Uterus (tissue), 4 donors: ENCODE measurements around the gene DCC. TPM values are rescaled to one million over a fixed set of nuclear protein-coding genes. Genes with fewer than 3 reads are reported as not detected.

Source experiments
- DNase-seq, 2 donors: peaks; one replicate each; pipeline ENCODE4 v3.0.0-alpha.2; 2019 to 2020
- H3K27ac ChIP-seq, 2 donors: fragments of 200-600 bp; sonication (generic); 1 replicate in 1 of 2; 2 replicates in 1 of 2; pipeline ENCODE4 v1.5.1; 2016 to 2018
- H3K27me3 ChIP-seq, 2 donors: fragments of 200-600 bp; sonication (generic); one replicate each; pipeline ENCODE4 v1.5.1; 2018 to 2019; ENCODE audit warnings: control low read depth in 1 of 2
- H3K36me3 ChIP-seq, 2 donors: fragments of 200-600 bp; sonication (generic); one replicate each; pipeline ENCODE4 v1.5.1; 2019; ENCODE audit warnings: control low read depth in 1 of 2
- H3K4me1 ChIP-seq, 2 donors: fragments of 200-600 bp; sonication (generic); one replicate each; pipeline ENCODE4 v1.5.1; 2018 to 2019; ENCODE audit warnings: control low read depth in 1 of 2
- H3K4me3 ChIP-seq, 2 donors: fragments of 200-600 bp; sonication (generic); 1 replicate in 1 of 2; 2 replicates in 1 of 2; pipeline ENCODE4 v1.5.1; 2018 to 2019; ENCODE audit warnings: mild to moderate bottlenecking in 1 of 2
- H3K9me3 ChIP-seq, 2 donors: fragments of 200-600 bp; sonication (generic); one replicate each; pipeline ENCODE4 v1.5.1; 2019; ENCODE audit warnings: control low read depth in 1 of 2
- CTCF ChIP-seq, 4 experiments: fragments of 200-600 bp in 2 of 4; fragments of 450-650 bp in 2 of 4; sonication (generic) in 2 of 4; IDR thresholded peaks; one replicate each; pipeline ENCODE4 v1.5.1; 2016 to 2019; ENCODE audit warnings: antibody characterized with exemption in 4 of 4, mild to moderate bottlenecking in 2 of 4, moderate library complexity in 1 of 4
- POLR2A ChIP-seq, 2 donors: fragments of 450-650 bp; IDR thresholded peaks; one replicate each; pipeline ENCODE4 v1.6.1; 2016; ENCODE audit warnings: antibody characterized with exemption in 2 of 2, mild to moderate bottlenecking in 1 of 2, moderate library complexity in 1 of 2
- intact Hi-C: fragments of 100-400 bp; cut with DNase I; formaldehyde crosslinking; loops from one replicate; pipeline ENCODE4 v1.15.1; 2023; ENCODE audit warnings: low total_unique reads
- total RNA-seq, 4 donors: library from RNA; depleted of rRNA in 3 of 4; stranded (reverse); fragments of >200 nt in 3 of 4; gene quantifications; one replicate each; pipeline versions ENCODE4 v1.1.0 to v1.2.4, GENCODE V29; 2014 to 2023
- donor health status: DM: yes; HTN: yes; CAD: no.

DCC gene
- total RNA-seq, 4 donors from 2014 or later, result 0.40 to 3.2 TPM; not detected in 2

- H3K36me3 ChIP-seq, result no peaks in the 10 kb centered on the region
- H3K4me3 ChIP-seq, result no peak overlapping the region
- no peak overlapping the region for H3K27ac ChIP-seq
- no peaks in the 10 kb centered on the region for H3K4me1 ChIP-seq
- no peaks in the 10 kb centered on the region for H3K27me3 ChIP-seq
- no peak for TF ChIP-seq POLR2A (IDR thresholded peaks at IDR 0.05)
- no peak for TF ChIP-seq CTCF (IDR thresholded peaks at IDR 0.05)
- intact Hi-C loops, result no loop called here
- DNase-seq, result no peak
- H3K9me3 ChIP-seq, result no peaks in the 10 kb centered on the region
Observed at GRCh38 chr18:52598921-52599320, 258.9 kb downstream of the DCC start.

GRCh38 chr18:52602820-52603219, 262.8 kb downstream of the DCC start:
- Histone ChIP-seq H3K4me1 (no peaks in the 10 kb centered on the region), H3K27ac (no peak overlapping the region), H3K4me3 (no peak overlapping the region), H3K9me3 (no peaks in the 10 kb centered on the region), H3K36me3 (no peaks in the 10 kb centered on the region), H3K27me3 (no peaks in the 10 kb centered on the region)
- TF ChIP-seq CTCF (IDR thresholded peaks at IDR 0.05), result no peak
- no peak for TF ChIP-seq POLR2A (IDR thresholded peaks at IDR 0.05)
- intact Hi-C loops, result no loop called here
- DNase-seq, result no peak

GRCh38 chr18:52605345-52605744, 265.3 kb downstream of the DCC start:
- Histone ChIP-seq H3K36me3 (no peaks in the 10 kb centered on the region), H3K9me3 (no peaks in the 10 kb centered on the region), H3K27ac (no peak overlapping the region), H3K4me1 (no peaks in the 10 kb centered on the region), H3K27me3 (no peaks in the 10 kb centered on the region), H3K4me3 (no peak overlapping the region)
- TF ChIP-seq POLR2A (IDR thresholded peaks at IDR 0.05), result no peak
- no peak for TF ChIP-seq CTCF (IDR thresholded peaks at IDR 0.05)
- DNase-seq, result no peak
- intact Hi-C loops, result no loop called here

- DNase-seq, result no peak
- H3K4me3 ChIP-seq, result no peak overlapping the region
- H3K27me3 ChIP-seq, result no peaks in the 10 kb centered on the region
- H3K9me3 ChIP-seq, result no peaks in the 10 kb centered on the region
- TF ChIP-seq POLR2A (IDR thresholded peaks at IDR 0.05) (no peak), CTCF (IDR thresholded peaks at IDR 0.05) (no peak)
- H3K27ac ChIP-seq, result no peak overlapping the region
- H3K4me1 ChIP-seq, result no peaks in the 10 kb centered on the region
- no peaks in the 10 kb centered on the region for H3K36me3 ChIP-seq
- intact Hi-C loops, result no loop called here
Observed at GRCh38 chr18:52607985-52608384, 268.0 kb downstream of the DCC start.

GRCh38 chr18:52610451-52611115, 270.6 kb downstream of the DCC start:
- no peaks in the 10 kb centered on the region for H3K4me1 ChIP-seq
- no peak for TF ChIP-seq POLR2A (IDR thresholded peaks at IDR 0.05)
- TF ChIP-seq CTCF (IDR thresholded peaks at IDR 0.05), result no peak
- no peak for DNase-seq
- no peak overlapping the region for H3K4me3 ChIP-seq
- intact Hi-C loops, result no loop called here
- H3K9me3 ChIP-seq, result no peaks in the 10 kb centered on the region
- H3K36me3 ChIP-seq, result no peaks in the 10 kb centered on the region
- H3K27ac ChIP-seq, result no peak overlapping the region
- no peaks in the 10 kb centered on the region for H3K27me3 ChIP-seq
